Nephron progenitor cell (in vitro differentiated cells): ENCODE data around the gene LRRC3C.
A peak's percentile ranks its signal among the peaks of the same experiment; 100 is the strongest.

Experiments used
- DNase-seq: peaks from one replicate; pipeline ENCODE4 v3.0.0; 2021
- H3K27ac Mint-ChIP-seq: 2 replicates; pipeline ENCODE4 v1.8.0; 2021; ENCODE audit warnings: mild to moderate bottlenecking, moderate library complexity, mixed read lengths
- H3K27me3 Mint-ChIP-seq: 2 replicates; pipeline ENCODE4 v1.8.0; 2021; ENCODE audit warnings: mild to moderate bottlenecking, low read depth, mixed read lengths; ENCODE audit not compliant: poor library complexity
- H3K36me3 Mint-ChIP-seq: 2 replicates; pipeline ENCODE4 v1.8.0; 2021; ENCODE audit warnings: low read depth, mixed read lengths
- H3K4me1 Mint-ChIP-seq: 2 replicates; pipeline ENCODE4 v1.8.0; 2021; ENCODE audit warnings: mixed read lengths
- H3K4me3 Mint-ChIP-seq: 2 replicates; pipeline ENCODE4 v1.8.0; 2021; ENCODE audit warnings: mild to moderate bottlenecking, moderate library complexity, mixed read lengths
- H3K9me3 Mint-ChIP-seq: 2 replicates; pipeline ENCODE4 v1.8.0; 2021; ENCODE audit warnings: mild to moderate bottlenecking, moderate library complexity, mixed read lengths
- CTCF ChIP-seq: fragments of 200-600 bp; sonication (generic); IDR thresholded peaks from 2 replicates; pipeline ENCODE4 v1.5.0; 2021; ENCODE audit warnings: antibody characterized with exemption

Gene LRRC3C

GRCh38 chr17:39980351-39981206 lies 53.0 kb downstream of the LRRC3C start, which contains the start of gene PSMD3:
PSMD3 (plus strand) TSS chr17:39980807; CDS start chr17:39980971, 164 bp downstream.
- Mint-ChIP-seq H3K9me3 (no peaks in the 10 kb centered on the region), H3K4me3 (peak within 1 kb of the TSS; percentile 98), H3K4me1 (peaks cover 31% of the 10 kb centered on the region), H3K27me3 (peaks cover 28% of the 10 kb centered on the region), H3K27ac (peak within 1 kb of the TSS; percentile 95), H3K36me3 (peaks cover 18% of the 10 kb centered on the region)
- TF ChIP-seq CTCF: peak; percentile 61
- peak; percentile 99 for DNase-seq

DNA sequence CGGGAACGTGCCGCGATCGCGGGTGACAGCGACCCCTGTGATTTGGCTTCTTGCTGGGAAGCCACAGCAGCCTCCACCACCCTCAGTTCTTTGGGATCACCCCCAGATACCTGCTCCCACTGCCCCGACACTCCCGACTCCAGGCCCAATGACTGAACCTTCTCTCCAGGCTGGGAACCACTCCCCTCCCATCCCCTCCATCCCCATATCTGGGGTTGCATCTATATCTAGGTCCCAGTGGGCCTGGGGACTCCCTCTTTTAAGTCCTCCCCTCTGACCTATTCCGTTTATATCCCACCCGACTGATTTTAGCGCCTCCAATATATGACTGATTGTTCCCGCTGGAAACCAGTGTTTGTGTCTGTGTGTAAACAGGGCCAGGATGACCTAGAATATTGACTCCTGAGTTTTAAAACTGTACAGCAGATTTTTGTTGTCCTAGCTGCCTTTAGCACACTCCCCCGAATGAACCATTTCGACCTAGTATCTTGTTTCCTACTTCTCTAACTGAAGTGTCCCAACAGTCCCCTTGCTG lies 53.7 kb downstream of the LRRC3C start:
- no peak for DNase-seq

DNA sequence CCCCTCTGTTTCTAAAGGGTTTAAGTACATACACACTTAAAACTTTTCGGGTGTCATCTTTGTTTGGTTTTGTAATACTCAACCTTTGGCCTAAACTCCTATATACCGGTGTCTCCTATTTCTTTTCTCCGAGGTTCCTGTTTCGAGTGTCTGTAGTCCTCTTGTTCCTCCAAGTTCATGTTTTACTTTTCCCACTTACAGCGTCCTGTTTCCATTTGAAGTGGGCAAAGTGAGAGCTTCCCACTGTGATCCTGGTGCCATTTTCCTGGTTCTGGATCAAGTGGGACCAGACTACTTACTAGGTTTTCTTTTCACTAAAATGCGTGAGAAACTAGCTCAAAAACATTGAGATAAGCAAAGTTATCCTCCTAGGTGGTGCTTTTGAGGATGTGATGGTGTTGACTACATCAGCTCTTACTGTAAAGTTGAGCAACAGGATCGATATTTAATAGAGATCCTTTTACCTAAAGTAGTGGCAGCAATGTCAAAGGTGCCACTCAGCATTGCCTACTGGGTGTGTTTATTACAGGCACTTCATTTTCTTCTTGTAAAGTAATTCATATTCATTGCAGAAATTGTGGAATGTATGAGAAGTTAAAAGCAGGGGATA lies 54.3 kb downstream of the LRRC3C start:
- H3K4me1 Mint-ChIP-seq: peaks cover 29% of the 10 kb centered on the region
- H3K9me3 Mint-ChIP-seq: no peaks in the 10 kb centered on the region
- no peak for DNase-seq

More for the DNA sequence above, 53.7 kb downstream of the LRRC3C start:
- Mint-ChIP-seq H3K4me1 (peaks cover 29% of the 10 kb centered on the region), H3K27ac (peak overlapping the region; percentile 95), H3K4me3 (peak overlapping the region; percentile 98), H3K9me3 (no peaks in the 10 kb centered on the region), H3K27me3 (peaks cover 27% of the 10 kb centered on the region), H3K36me3 (peaks cover 25% of the 10 kb centered on the region)
- TF ChIP-seq CTCF: no peak

GRCh38 chr17:39988206-39988810 lies 60.8 kb downstream of the LRRC3C start:
- peaks cover 4% of the 10 kb centered on the region for H3K27me3 Mint-ChIP-seq

More for the DNA sequence above, 54.3 kb downstream of the LRRC3C start:
- TF ChIP-seq CTCF: no peak
- H3K27ac Mint-ChIP-seq: peak overlapping the region; percentile 95
- H3K4me3 Mint-ChIP-seq: peak overlapping the region; percentile 98
- peaks cover 31% of the 10 kb centered on the region for H3K36me3 Mint-ChIP-seq
- H3K27me3 Mint-ChIP-seq: peaks cover 21% of the 10 kb centered on the region

DNA sequence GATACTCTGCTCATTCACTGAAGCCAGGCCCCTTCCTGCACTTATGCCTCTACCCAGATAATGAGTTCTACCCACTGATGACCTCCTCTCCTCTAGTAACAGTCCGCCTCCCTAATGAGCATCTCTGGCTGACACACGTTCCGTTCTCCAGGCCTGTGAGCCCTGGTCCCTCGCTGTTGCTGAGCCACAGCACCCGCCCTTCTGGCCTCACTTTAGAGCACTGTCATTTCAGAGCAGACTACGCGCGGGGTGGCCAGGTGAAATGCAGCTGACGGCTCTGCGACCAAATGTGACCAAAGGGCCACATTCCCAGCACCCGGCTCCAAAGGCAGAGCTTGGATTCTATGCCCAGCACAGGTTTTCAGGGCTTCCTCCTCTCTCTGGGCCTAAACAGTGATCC lies 66.9 kb downstream of the LRRC3C start:
- H3K4me1 Mint-ChIP-seq: peaks cover 9% of the 10 kb centered on the region
- H3K36me3 Mint-ChIP-seq: peaks cover 74% of the 10 kb centered on the region
- no peaks in the 10 kb centered on the region for H3K9me3 Mint-ChIP-seq
- no peak for TF ChIP-seq CTCF
- DNase-seq: no peak
- no peak overlapping the region for H3K4me3 Mint-ChIP-seq
- no peak overlapping the region for H3K27ac Mint-ChIP-seq
- peaks cover 5% of the 10 kb centered on the region for H3K27me3 Mint-ChIP-seq

More at GRCh38 chr17:39988206-39988810, 60.8 kb downstream of the LRRC3C start:
- Mint-ChIP-seq H3K4me1 (no peaks in the 10 kb centered on the region), H3K36me3 (peaks cover 93% of the 10 kb centered on the region), H3K4me3 (no peak overlapping the region), H3K9me3 (no peaks in the 10 kb centered on the region), H3K27ac (no peak overlapping the region)
- no peak for DNase-seq
- no peak for TF ChIP-seq CTCF
